Mucosa of descending colon (tissue), 3 donors: Measurements from ENCODE around the gene RSAD1. TPM values are rescaled to one million over a fixed set of nuclear protein-coding genes. Genes with fewer than 3 reads are reported as not detected.
"Not testable (repeated sequence)": the region's sequence is repeated elsewhere in the genome, so short reads cannot be mapped to it uniquely, and the experiment has no call there.

Experiments used
- ATAC-seq: fragments of 200-7000 bp; cut with Tn5 transposase; one replicate; pipeline ENCODE4 v1.9.1; 2020; ENCODE audit warnings: mild to moderate bottlenecking, moderate library complexity
- DNase-seq, 3 donors: peaks; one replicate each; pipeline ENCODE4 v3.0.0-alpha.2; 2020
- H3K36me3 ChIP-seq: fragments of 200-600 bp; one replicate; pipeline ENCODE4 v1.8.0; 2021; ENCODE audit warnings: low read depth, mild to moderate bottlenecking
- H3K4me1 ChIP-seq: fragments of 200-600 bp; one replicate; pipeline ENCODE4 v1.8.0; 2021; ENCODE audit warnings: low read depth, mild to moderate bottlenecking
- H3K4me3 ChIP-seq: fragments of 200-600 bp; one replicate; pipeline ENCODE4 v1.8.0; 2021; ENCODE audit warnings: mild to moderate bottlenecking
- H3K9me3 ChIP-seq: fragments of 200-600 bp; one replicate; pipeline ENCODE4 v1.8.0; 2021; ENCODE audit warnings: mild to moderate bottlenecking
- intact Hi-C, 2 donors: fragments of 100-400 bp; cut with DNase I in 1 of 2; cut with micrococcal nuclease in 1 of 2; formaldehyde crosslinking; loops; one replicate each; pipeline versions ENCODE4 v1.11.0 to v1.11.1; 2022; cut with DNase I, micrococcal nuclease
- total RNA-seq, 3 donors: library from RNA; stranded (reverse); fragmentation: NEBNext Ultra II Directional in 2 of 3; extraction: Animal tissue kit (Norgen Biotek cat#: 25700) in 2 of 3; gene quantifications; one replicate each; pipeline versions ENCODE4 v1.2.1 to v1.2.4, GENCODE V29; 2021 to 2023
- TF ChIP-seq, protein P1 (sequence below): fragments of 200-600 bp; IDR thresholded peaks from one replicate; pipeline ENCODE4 v1.8.0; 2022; ENCODE audit warnings: antibody characterized with exemption, mild to moderate bottlenecking
- donor health status: DM: no; HTN: no; CAD: no; lungs with moderate emphysema.
- donor health status: DM: no; HTN: no; CAD: no.
- donor health status: DM: no; HTN: yes; CAD: no.

RSAD1 gene
- total RNA-seq, 3 donors from 2014 or later: 35.9 to 38.2 (median 37.7) TPM

- TF ChIP-seq, protein P1, sequence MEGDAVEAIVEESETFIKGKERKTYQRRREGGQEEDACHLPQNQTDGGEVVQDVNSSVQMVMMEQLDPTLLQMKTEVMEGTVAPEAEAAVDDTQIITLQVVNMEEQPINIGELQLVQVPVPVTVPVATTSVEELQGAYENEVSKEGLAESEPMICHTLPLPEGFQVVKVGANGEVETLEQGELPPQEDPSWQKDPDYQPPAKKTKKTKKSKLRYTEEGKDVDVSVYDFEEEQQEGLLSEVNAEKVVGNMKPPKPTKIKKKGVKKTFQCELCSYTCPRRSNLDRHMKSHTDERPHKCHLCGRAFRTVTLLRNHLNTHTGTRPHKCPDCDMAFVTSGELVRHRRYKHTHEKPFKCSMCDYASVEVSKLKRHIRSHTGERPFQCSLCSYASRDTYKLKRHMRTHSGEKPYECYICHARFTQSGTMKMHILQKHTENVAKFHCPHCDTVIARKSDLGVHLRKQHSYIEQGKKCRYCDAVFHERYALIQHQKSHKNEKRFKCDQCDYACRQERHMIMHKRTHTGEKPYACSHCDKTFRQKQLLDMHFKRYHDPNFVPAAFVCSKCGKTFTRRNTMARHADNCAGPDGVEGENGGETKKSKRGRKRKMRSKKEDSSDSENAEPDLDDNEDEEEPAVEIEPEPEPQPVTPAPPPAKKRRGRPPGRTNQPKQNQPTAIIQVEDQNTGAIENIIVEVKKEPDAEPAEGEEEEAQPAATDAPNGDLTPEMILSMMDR: no peak
- intact Hi-C loops: no loop called here
- no peak overlapping the region for H3K4me3 ChIP-seq
- ATAC-seq (no peak), DNase-seq (peak in 1 of 3 donors; percentile 45)
- peaks cover 37% of the 10 kb centered on the region for H3K4me1 ChIP-seq
- no peaks in the 10 kb centered on the region for H3K36me3 ChIP-seq
- H3K9me3 ChIP-seq: no peaks in the 10 kb centered on the region
Observed at GRCh38 chr17:50472286-50472685, 6.4 kb upstream of the RSAD1 start.

GRCh38 chr17:50472761-50473161, 5.9 kb upstream of the RSAD1 start:
- DNase-seq: peak in 2 of 3 donors; percentile 12 to 17
- intact Hi-C loops, H3K4me3 ChIP-seq, ATAC-seq, H3K9me3 ChIP-seq, H3K36me3 ChIP-seq: not testable (repeated sequence)
- H3K4me1 ChIP-seq: peaks cover 34% of the 10 kb centered on the region

GRCh38 chr17:50473901-50474300, 4.8 kb upstream of the RSAD1 start:
- intact Hi-C loops: no loop called here
- Histone ChIP-seq H3K4me1 (peaks cover 34% of the 10 kb centered on the region), H3K36me3 (no peaks in the 10 kb centered on the region), H3K9me3 (no peaks in the 10 kb centered on the region), H3K4me3 (no peak overlapping the region)
- ATAC-seq (no peak), DNase-seq (peak in 2 of 3 donors; percentile 29 to 33)
- TF ChIP-seq, protein P1: no peak

GRCh38 chr17:50474523-50474922, 4.1 kb upstream of the RSAD1 start:
- H3K4me1 ChIP-seq: peaks cover 31% of the 10 kb centered on the region
- H3K9me3 ChIP-seq: no peaks in the 10 kb centered on the region
- TF ChIP-seq, protein P1: no peak
- no peak overlapping the region for H3K4me3 ChIP-seq
- ATAC-seq (no peak), DNase-seq (peak in 2 of 3 donors; percentile 15 to 23)
- intact Hi-C loops: no loop called here
- H3K36me3 ChIP-seq: no peaks in the 10 kb centered on the region

GRCh38 chr17:50475362-50475761, 3.3 kb upstream of the RSAD1 start:
- no peak for ATAC-seq
- intact Hi-C loops: no loop called here

GRCh38 chr17:50475775-50476544, 2.7 kb upstream of the RSAD1 start:
- H3K4me1 ChIP-seq: peaks cover 23% of the 10 kb centered on the region
- DNase-seq (peak; percentile 16 to 50 (median 30)), ATAC-seq (peak; percentile 9)
- H3K9me3 ChIP-seq, H3K36me3 ChIP-seq, H3K4me3 ChIP-seq, intact Hi-C loops: not testable (repeated sequence)

More at GRCh38 chr17:50475362-50475761, 3.3 kb upstream of the RSAD1 start:
- peak; percentile 10 to 22 (median 18) for DNase-seq
- Histone ChIP-seq H3K9me3 (no peaks in the 10 kb centered on the region), H3K4me1 (peaks cover 27% of the 10 kb centered on the region), H3K4me3 (no peak overlapping the region), H3K36me3 (no peaks in the 10 kb centered on the region)
- TF ChIP-seq, protein P1: no peak
